Ovary (tissue), 3 donors: ENCODE measurements around the gene KLF1.

ENCODE experiments used
- CTCF ChIP-seq, 3 donors: fragments of 450-650 bp in 2 of 3; fragments of 200-600 bp in 1 of 3; IDR thresholded peaks; one replicate each; pipeline versions ENCODE4 v1.5.1 to v1.8.0; 2016 to 2022; ENCODE audit warnings: antibody characterized with exemption in 3 of 3, mild to moderate bottlenecking in 1 of 3
- EP300 ChIP-seq: sonication (generic); formaldehyde crosslinking; IDR thresholded peaks from one replicate; pipeline ENCODE4 v1.6.1; 2017; ENCODE audit warnings: antibody characterized with exemption
- POLR2A ChIP-seq: fragments of 450-650 bp; IDR thresholded peaks from one replicate; pipeline ENCODE4 v1.6.1; 2017; ENCODE audit warnings: antibody characterized with exemption, mild to moderate bottlenecking, moderate library complexity
- donor health status: DM: no; HTN: no; CAD: no.

- TF ChIP-seq CTCF (IDR thresholded peaks at IDR 0.05) (no peak), EP300 (no peak), POLR2A (no peak)
Observed at GRCh38 chr19:12864143-12864542, 22.9 kb downstream of the KLF1 start.
